Measurements from ENCODE around the gene NTRK1.

- TF ChIP-seq CTCF (IDR thresholded peaks at IDR 0.05) (no peak), POLR2A (IDR thresholded peaks at IDR 0.05) (no peak)
Observed at GRCh38 chr1:156862584-156862983, 1.9 kb downstream of the NTRK1 start.
